NCI-H345 (cell line): ENCODE data around the gene COG3.

Source experiments
- DNase-seq: peaks from one replicate; lab custom pipeline; 2025; lab: John Stamatoyannopoulos, UW

COG3 gene

GRCh38 chr13:45446181-45446580 lies 18.6 kb upstream of the COG3 start:
- no peak for DNase-seq

DNA sequence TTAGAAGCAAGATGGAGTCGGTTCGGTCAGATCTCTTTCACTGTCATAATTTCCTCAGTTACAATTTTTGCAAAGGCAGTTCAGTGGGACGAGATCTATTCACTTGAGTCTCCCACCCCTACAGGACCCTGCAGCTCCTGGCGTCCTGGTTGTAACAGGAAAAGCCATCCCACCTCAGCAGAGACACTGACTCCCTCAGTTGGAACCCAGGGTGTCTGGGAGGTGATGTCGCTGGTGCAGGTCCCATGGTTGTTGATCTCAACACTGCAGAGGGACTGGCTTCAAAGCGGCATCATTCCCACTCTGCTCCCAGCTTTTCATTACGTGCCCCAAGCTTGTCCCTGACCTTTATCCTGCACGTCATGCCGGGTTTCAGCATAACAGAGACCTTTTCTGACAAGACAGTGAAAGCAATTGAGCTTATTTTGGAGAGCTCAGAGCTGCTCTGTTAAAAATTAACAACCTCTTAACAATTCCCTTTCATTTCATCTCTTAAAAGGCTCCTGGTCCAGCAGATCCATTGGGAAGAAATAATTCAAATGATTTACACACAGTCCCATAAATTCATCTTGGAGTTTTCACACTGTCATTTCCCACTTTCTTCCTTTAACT lies 17.6 kb upstream of the COG3 start:
- no peak for DNase-seq

GRCh38 chr13:45448965-45449559 lies 15.7 kb upstream of the COG3 start:
- DNase-seq: no peak

- DNase-seq: no peak
These were observed 13.5 kb upstream of the COG3 start for GRCh38 chr13:45451282-45451681.

GRCh38 chr13:45454204-45454603 lies 10.5 kb upstream of the COG3 start:
- DNase-seq: no peak

DNA sequence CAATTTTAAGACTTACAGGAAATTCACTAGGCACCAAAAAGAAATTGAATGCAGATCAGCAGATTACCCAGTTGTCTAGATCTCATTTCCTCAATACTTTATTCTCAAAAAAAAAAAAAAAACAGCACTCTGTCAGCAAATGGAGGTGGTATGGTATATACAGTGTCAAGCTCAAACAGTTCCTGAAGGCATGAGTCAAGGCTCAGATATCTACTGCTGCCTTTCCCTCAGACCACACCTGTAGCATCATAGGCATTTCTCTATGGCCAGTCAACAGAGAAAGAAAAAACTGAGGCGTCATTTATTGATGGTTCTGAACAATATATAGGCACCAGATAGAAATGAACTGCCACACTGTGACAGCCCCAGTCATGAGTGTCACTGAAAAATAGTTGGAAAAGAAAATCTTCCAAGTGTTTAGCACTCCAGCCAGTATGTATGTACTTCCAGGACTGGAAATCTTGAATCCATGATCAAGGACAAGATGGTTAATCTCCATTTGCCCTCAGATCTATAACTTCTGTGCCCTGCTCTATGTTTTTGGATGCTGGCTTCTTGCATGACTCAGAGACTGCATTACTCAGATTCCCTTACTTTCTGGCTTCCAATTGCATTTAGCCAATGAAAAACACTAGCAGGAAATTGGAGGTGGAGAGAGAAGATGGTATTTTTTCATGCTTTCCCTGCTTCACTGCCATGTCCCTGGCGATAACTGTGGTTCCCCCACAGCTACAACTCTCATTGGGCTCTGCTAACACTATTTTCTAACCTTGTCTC lies 8.4 kb upstream of the COG3 start:
- DNase-seq: no peak

DNA sequence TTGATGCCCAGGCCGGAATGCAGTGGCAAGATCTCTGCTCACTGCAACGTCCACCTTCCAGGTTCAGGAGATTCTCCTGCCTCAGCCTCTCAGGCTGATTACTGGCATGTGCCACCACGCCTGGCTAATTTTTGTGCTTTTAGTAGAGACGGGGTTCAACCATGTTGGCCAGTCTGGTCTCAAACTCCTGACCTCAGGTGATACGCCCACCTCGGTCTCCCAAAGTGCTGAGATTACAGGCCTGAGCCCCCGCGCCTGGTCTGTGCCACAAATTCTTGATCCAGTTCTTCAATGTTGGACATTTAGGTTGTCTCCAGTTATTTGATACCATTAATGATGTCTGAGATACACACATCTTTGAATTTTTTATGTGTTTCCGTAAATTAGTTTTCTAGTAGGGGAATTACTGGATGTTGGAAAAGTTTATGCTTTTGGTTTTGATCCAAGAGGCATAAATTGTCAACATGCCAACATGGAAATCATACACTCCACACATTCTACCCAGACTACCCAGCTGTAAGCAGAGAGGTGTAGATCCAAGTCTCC lies 525 bp upstream of the COG3 start:
- no peak for DNase-seq

DNA sequence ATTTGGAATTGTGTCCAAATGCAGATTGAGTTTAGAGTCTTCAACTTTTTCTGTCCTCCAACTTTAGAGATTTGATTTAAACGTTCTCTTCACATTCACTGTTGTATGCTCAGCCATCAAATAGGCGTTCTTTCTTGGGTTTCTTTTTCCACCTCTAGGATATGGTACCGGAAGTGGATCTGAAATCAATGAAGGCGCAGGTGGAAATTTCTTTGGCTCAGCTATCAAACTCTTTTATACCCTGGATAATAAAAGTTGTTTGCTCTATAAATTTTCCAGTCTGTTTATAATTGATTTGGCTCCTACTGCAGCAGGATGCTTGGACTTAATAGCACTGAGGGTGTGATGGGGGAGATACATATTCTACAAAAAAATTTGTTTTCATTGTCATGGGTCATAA lies 1.6 kb downstream of the COG3 start:
- no peak for DNase-seq

DNA sequence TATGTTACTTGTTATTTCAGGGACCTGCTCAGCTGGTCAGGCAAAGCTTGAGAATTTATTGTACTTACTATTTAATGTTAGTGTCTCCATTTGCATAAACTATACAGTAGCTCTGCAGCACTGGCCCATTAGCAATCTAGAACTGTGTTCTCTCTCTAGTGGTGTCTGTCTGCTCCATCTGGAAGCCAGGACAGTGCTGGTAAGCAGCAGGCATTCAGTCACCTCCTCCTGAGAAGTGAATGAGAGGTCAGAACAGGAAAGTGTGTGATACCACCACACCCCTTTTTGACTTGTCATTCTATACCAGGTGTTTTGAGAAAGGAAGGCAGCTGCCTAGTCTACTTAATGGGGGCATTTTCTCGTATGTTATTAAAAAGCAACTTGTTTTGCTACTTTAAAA lies 3.9 kb downstream of the COG3 start:
- DNase-seq: no peak

GRCh38 chr13:45472171-45472705 lies 7.5 kb downstream of the COG3 start:
- DNase-seq: no peak

- DNase-seq: no peak
These were observed 8.9 kb downstream of the COG3 start for GRCh38 chr13:45473627-45474026.

- DNase-seq: no peak
These were observed 10.1 kb downstream of the COG3 start for GRCh38 chr13:45474584-45475454.

DNA sequence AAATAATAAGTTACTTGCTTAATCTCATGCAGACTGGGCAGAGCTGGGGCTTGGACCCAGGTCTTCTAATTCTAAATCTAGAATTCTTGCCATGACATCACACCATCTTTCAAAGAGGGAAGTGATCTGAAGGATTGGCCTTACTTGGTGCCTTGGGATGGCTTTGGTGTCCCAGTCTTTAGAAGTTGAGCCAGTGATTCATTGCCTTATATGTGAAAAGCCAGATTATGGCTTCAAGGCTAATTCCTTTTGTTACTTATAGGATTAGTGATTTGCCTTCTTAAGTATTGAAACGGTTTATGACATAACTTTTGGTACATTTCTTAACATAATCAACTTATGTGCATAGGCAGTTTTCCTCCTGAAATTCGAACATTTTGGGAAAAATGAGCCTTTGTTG lies 14.9 kb downstream of the COG3 start:
- DNase-seq: no peak

- DNase-seq: no peak
These were observed 16.9 kb downstream of the COG3 start for GRCh38 chr13:45481688-45482087.

GRCh38 chr13:45482571-45483173 lies 17.9 kb downstream of the COG3 start:
- no peak for DNase-seq

DNA sequence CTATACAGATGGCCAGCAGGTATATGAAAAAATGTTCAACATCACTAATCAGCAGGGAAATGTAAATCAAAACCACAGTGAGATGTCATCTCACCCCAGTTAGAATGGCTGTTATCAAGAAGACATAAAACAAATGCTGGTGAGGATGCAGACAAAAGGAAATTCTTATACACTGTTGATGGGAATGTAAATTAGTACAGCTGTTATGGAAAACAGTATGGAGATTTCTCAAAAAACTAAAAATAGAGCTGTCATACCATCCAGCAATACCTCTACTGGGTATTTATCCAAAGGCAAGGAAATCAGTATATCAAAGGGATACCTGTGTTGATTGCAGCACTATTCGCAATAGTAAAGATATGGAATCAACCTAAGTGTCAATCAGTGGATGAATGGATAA lies 22.9 kb downstream of the COG3 start:
- no peak for DNase-seq

DNA sequence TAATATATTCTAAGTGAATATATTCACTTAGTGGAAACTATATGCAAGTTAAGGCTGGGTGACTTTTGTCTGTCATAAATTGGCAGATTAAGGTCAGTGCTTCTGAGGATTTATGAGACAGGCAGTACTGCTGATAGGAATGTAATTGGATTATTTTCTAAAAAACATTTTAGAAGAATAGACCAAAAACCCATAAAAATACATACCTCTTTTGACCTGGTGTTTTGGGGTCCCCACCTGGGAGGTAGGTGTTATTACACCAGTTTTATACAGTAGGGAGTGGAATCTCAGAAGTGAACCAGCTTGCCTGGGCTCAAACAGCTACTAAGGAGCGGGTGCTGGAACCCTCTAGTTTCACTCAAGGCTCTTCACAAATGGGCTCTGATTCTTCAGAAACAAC lies 25.3 kb downstream of the COG3 start:
- DNase-seq: no peak

DNA sequence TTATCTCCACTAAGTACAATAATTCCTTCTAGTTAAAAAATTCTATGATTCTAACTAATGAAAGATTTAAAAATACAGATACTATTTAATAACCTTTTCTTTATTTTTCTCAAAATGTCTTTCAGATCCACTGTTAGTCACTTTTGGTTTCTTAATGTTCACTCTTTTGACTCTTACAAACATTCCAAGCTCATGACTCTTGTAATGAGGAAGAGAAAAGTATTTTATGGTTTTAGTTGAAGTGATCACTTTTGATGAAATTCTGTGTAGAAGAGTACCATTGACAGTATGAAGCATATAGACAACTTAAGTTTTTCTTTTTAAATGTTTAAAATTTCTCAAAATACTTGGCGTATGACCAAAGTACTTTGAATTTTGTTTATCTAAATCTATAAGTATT lies 27.8 kb downstream of the COG3 start:
- DNase-seq: no peak

DNA sequence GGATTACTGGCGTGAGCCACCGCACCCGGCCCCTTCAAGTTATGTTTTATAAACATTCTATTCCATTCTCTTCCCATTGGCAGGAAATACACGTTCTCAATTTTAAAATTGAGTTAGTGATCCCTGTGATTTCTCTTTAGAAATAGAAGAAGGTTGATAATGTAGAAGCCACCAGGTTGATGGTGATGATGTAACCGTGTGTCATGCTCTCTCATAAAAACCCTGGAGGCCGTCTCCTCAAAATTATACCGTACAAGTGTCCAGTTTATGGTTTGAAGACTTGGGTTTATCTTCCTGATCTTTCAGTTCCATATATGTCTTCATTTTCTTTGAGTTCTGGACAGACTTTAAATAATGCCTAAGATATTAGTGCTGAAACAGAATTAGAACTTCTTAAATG lies 32.2 kb downstream of the COG3 start:
- no peak for DNase-seq

DNA sequence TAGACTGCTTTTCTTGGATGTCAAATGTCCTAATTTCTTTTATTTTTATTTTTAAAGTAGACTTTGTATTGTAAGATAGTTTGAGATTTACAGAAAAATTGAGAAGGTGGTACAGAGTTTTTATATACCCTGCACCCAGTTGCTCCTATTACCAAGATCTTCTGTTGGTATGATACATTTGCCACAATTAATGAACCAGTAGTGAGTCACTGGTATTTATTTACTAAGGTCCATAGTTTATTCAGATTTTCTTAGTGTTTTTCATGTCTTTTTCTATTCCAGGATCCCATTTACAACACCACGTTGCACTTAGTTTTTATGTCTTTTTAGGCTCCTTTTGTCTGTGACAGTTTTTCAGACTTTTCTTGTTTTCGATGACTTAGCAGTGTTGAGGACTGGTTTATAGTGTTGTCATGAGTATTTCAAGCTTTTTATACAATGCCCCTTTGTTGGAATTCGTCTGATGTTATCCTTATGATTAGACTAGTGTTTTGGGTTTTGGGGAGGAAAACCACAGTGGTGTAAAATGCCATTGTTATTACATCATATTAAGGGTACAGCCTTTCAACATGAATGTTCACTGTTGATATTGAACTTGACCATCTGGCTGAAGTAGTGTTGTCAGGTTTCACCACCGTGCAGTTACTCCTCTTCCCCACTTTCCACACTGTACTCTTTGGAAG lies 35.9 kb downstream of the COG3 start:
- DNase-seq: no peak

DNA sequence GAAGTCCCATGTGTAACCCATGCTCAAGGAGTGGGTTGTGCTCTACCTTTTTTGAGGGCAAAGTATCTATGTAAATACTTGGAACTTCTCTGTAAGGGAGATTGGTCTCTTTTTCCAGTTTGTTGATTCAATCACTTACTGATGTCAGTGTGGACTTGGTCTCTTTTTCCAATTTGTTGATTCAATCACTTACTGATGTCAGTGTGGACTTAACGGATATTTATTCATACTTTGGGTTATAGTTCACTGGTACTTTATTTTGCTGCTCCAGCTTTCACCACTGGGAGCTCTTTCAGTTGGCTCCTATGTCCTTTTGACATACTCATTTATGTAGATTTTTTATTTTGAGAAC lies 36.4 kb downstream of the COG3 start:
- no peak for DNase-seq
